GM19455 (cell line): ENCODE measurements around the gene TMEM43.
A peak's percentile ranks its signal among the peaks of the same experiment; 100 is the strongest.

Experiments used
- ATAC-seq: cut with Tn5 transposase; IDR thresholded peaks from one replicate; pipeline ENCODE4 v1.9.1; 2021; ENCODE audit not compliant: unreplicated experiment

TMEM43 gene

GRCh38 chr3:14121859-14122258 is 3.0 kb upstream of the TMEM43 start:
- no peak for ATAC-seq

GRCh38 chr3:14122301-14122700 is 2.6 kb upstream of the TMEM43 start:
- ATAC-seq = no peak

GRCh38 chr3:14123308-14124222 is 1.3 kb upstream of the TMEM43 start:
- ATAC-seq = no peak

GRCh38 chr3:14124223-14124614 is 633 bp upstream of the TMEM43 start:
- ATAC-seq = peak; percentile 52

DNA sequence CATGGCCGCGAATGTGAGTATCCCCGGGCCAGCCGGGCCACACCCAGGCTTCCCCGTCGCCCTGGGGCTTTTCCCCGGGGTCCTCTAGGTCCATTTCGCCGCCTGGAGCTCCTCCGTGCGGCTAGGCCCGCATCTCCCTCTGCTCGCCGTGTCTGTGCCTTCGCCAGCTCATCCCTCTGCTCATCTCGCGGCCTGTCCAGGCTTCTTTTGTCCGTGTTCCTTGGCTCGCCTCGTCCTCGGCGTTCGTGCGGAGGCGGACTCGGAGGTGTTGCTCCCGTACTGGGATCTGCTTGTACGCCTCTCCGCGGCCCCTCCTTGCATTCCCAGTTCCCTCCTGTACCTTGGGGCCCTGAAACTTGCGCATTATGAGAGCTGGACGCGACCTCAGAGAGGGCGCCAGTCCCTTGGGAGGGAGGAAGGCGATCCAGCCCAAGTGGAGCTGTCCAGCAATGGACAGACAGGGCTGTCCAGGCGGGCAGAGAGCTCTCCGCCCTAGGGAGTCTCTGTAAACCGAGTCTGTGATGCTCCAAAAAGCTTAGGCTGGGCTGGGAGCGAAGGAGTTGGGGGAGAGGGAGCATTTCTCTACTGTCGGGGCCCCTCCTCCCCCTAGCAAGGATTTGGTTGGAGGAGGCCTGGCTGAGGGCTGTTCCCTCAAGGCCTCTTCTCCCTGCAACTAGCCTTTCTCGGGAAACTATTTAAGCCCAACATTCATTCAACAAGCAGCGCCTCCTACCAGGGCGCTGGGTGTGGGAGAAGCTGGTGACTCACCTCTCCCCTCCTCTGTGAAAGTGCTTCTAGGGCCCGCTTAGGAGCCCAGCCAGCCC is 553 bp downstream of the TMEM43 start:
- ATAC-seq = peak; percentile 28

GRCh38 chr3:14126017-14126886 is 1.4 kb downstream of the TMEM43 start:
- ATAC-seq = no peak

GRCh38 chr3:14126887-14127505 is 2.1 kb downstream of the TMEM43 start:
- ATAC-seq = no peak

DNA sequence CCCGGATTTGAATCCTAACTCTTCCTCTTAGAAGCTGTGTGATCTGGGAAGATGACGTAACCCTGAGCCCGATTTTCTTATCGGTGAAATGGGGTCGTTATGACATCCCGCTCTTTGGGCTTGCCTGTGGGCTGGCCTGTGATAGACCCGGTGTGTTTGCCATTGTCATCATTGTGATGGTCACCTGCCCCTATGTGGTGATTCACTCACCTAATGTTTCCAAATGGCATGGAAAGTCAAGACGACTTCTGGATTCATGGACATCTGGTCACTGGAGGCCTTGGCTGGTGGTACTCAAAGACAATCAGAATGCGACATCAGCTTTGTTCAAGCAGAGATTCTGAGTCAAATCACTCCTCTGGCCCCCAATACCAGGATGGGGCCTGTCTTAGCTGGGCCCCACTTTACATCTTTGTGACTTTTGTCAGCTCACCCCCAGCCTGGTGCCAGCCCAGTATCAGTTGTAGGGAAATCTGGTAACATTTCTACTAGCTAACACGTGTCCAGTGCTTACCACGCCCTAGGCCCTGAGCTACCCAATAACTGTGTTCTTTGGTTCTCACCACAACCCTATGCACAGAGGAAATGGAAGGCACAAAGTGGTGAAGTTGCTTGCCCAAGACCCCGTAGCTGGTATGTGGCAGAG is 2.8 kb downstream of the TMEM43 start:
- no peak for ATAC-seq

DNA sequence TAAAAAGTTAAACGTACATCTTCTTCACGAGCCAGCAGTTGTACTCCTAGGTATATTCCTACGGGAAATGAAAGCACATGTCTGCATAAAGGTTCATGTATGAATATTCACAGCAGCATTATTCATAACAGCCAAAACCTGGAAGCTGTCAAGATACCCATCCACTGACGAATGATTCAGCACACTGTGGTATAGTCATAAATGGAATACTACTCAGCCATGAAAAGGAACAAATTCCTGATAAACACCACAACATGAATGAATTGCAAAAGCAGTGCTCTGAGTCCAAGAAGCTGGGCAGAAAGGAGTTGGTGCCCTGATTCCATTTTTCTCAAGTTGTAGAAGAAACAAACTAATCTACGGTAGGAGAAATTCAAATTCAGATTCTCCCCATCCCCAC is 3.9 kb downstream of the TMEM43 start:
- ATAC-seq = no peak

DNA sequence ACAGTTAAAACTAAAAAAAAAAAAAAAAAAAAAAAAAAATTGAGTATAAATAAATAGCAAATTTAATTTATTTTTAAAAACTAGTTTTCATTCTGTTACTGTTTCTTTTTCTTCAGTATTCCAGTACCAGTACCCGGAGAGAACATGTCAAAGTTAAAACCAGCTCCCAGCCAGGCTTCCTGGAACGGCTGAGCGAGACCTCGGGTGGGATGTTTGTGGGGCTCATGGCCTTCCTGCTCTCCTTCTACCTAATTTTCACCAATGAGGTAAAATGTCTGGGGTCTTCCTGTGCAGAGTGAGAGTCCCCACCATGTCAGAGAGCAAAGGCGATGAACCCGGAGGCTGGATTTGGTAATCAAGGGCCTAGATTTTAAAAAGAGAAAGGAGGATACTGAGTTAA is 4.4 kb downstream of the TMEM43 start:
- ATAC-seq = no peak

DNA sequence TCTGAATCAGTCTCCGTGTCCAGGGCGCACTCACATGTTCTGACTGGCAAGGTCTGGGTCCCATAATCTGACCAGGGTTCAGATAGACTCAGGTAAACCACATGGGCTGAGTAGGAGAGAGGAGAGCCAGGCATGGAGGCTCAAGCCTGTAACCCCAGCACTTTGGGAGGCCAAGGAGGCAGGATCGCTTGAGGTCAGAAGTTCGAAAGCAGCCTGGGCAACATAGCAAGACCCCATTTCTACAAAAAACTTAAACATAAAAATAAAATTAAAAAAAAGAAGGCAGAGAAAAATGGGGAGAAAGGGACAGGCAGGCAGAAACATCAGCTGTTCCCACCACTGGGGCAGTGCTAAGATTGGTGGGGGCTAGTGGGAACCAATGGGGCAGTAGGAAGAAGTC is 5.4 kb downstream of the TMEM43 start:
- no peak for ATAC-seq

- no peak for ATAC-seq
Observed at GRCh38 chr3:14130707-14131106, 5.9 kb downstream of the TMEM43 start.

GRCh38 chr3:14131134-14131533 is 6.3 kb downstream of the TMEM43 start:
- ATAC-seq = no peak

- no peak for ATAC-seq
Observed at GRCh38 chr3:14132120-14132519, 7.3 kb downstream of the TMEM43 start.

- ATAC-seq = no peak
Observed at GRCh38 chr3:14132689-14133088, 7.8 kb downstream of the TMEM43 start.

- no peak for ATAC-seq
Observed at GRCh38 chr3:14133188-14133800, 8.4 kb downstream of the TMEM43 start.

DNA sequence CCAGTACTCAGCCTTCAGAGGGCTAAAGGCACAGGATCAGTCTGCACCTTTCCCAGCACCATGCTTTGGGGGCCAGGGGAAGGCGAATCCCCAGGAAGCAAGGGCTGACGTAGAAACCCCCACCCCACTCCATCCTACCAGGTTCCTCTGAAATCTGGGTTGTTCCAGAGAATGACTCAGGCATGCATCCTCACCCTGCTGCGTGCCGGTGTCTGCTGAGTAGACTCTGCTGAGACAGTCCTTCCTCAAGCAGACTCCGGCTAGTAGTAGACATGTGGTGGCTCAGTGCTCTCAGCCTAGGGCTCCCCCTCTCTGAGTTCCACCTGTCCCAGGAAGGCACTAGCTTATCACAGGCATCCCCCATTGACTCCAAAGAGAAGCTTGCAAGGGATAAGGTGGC is 9.0 kb downstream of the TMEM43 start:
- ATAC-seq = no peak

- ATAC-seq = no peak
Observed at GRCh38 chr3:14134291-14134690, 9.4 kb downstream of the TMEM43 start.

DNA sequence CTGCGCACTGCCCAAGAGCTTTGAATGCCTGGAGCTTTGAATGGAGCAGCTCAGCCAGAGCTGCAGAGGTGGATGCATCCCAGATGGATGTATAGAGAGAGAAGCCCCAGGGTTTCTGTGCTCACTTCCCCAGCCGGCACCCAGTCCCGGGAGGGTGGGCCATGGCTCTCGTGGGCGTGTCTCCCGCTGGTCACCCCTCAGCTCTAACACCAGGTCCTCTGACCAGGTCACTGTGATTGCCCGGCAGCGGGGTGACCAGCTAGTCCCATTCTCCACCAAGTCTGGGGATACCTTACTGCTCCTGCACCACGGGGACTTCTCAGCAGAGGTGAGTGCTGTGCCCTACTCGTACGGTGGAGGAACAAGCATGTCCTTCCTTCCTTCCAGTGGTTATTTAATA is 10.7 kb downstream of the TMEM43 start:
- no peak for ATAC-seq

DNA sequence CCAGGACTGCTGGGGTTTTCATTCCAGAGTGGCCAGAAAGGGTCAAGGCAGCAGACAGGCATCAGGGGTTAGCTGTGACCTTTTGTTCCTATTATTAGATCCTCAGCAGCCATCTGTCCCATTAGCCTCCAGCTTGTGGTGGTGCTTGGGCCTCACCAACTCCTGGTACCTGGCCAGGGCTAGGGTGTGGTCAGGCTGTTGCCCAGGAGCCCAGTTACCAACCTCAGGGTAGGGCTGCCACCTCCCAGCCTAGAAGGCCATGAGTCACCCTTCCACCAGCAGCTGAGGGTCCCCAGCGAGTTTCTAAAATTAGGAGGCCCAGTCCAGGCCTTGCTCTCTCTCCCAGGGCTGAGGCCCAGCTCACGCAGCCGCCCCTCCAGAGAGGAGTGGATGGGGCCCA is 12.2 kb downstream of the TMEM43 start:
- no peak for ATAC-seq
